ENCODE results near the gene UEVLD.
A peak's percentile ranks its signal among the peaks of the same experiment; 100 is the strongest.

The UEVLD gene

GRCh38 chr11:18624161-18624560 is 35.6 kb upstream of the UEVLD start:
- Histone ChIP-seq H3K27ac (no peak overlapping the region), H3K36me3 (peaks cover 0 to 4% (median 0%) of the 10 kb centered on the region in 3 donors), H3K27me3 (no peaks in the 10 kb centered on the region), H3K9me3 (no peaks in the 10 kb centered on the region), H3K4me3 (no peak overlapping the region), H3K4me1 (peaks cover 0 to 14% (median 6%) of the 10 kb centered on the region in 4 donors)
- no peak for DNase-seq
- no peak for TF ChIP-seq CTCF (IDR thresholded peaks at IDR 0.05)
- intact Hi-C loops (cut with DNase I; ENCODE audit: low total_unique reads), result no loop called here

- H3K9me3 ChIP-seq, result no peaks in the 10 kb centered on the region
- H3K27ac ChIP-seq, result no peak overlapping the region
- intact Hi-C loops (cut with DNase I; ENCODE audit: low total_unique reads), result no loop called here
- peaks cover 0 to 4% (median 0%) of the 10 kb centered on the region in 3 donors for H3K36me3 ChIP-seq
- H3K4me1 ChIP-seq, result peaks cover 0 to 14% (median 9%) of the 10 kb centered on the region in 4 donors
- H3K27me3 ChIP-seq, result no peaks in the 10 kb centered on the region
- DNase-seq, result no peak
- no peak for TF ChIP-seq CTCF (IDR thresholded peaks at IDR 0.05)
- no peak overlapping the region for H3K4me3 ChIP-seq
Observed at GRCh38 chr11:18623707-18624106, 35.2 kb upstream of the UEVLD start.

- TF ChIP-seq CTCF (IDR thresholded peaks at IDR 0.05), result no peak
- no peak for DNase-seq
- peaks cover 18 to 27% (median 21%) of the 10 kb centered on the region in 3 donors for H3K36me3 ChIP-seq
- intact Hi-C loops (cut with DNase I; ENCODE audit: low total_unique reads), result no loop called here
- H3K4me1 ChIP-seq, result peaks cover 0 to 24% (median 18%) of the 10 kb centered on the region in 4 donors
- H3K9me3 ChIP-seq, result no peaks in the 10 kb centered on the region
- H3K4me3 ChIP-seq, result peak overlapping the region; percentile 2 to 4
- H3K27ac ChIP-seq, result peak overlapping the region; percentile 52 to 65
- H3K27me3 ChIP-seq, result no peaks in the 10 kb centered on the region
Observed at GRCh38 chr11:18618342-18619025, 29.9 kb upstream of the UEVLD start.

GRCh38 chr11:18617688-18618341 is 29.3 kb upstream of the UEVLD start:
- no peak for TF ChIP-seq CTCF (IDR thresholded peaks at IDR 0.05)
- no peaks in the 10 kb centered on the region for H3K9me3 ChIP-seq
- peaks cover 0 to 24% (median 18%) of the 10 kb centered on the region in 4 donors for H3K4me1 ChIP-seq
- H3K36me3 ChIP-seq, result peaks cover 18 to 31% (median 21%) of the 10 kb centered on the region in 3 donors
- no peak for DNase-seq
- no peak overlapping the region for H3K4me3 ChIP-seq
- intact Hi-C loops (cut with DNase I; ENCODE audit: low total_unique reads), result no loop called here
- H3K27ac ChIP-seq, result peak overlapping the region; percentile 52 to 65
- no peaks in the 10 kb centered on the region for H3K27me3 ChIP-seq

GRCh38 chr11:18615628-18616392 is 27.3 kb upstream of the UEVLD start:
- intact Hi-C loops (cut with DNase I; ENCODE audit: low total_unique reads), result no loop called here
- H3K27me3 ChIP-seq, result no peaks in the 10 kb centered on the region
- H3K4me3 ChIP-seq, result no peak overlapping the region
- H3K9me3 ChIP-seq, result no peaks in the 10 kb centered on the region
- H3K36me3 ChIP-seq, result peaks cover 22 to 50% (median 40%) of the 10 kb centered on the region in 3 donors
- H3K4me1 ChIP-seq, result peaks cover 0 to 24% (median 18%) of the 10 kb centered on the region in 4 donors
- no peak overlapping the region for H3K27ac ChIP-seq
- no peak for TF ChIP-seq CTCF (IDR thresholded peaks at IDR 0.05)
- DNase-seq, result no peak
